H9 (cell line): ENCODE data around the gene DNAJC12. TPM values are rescaled to one million over a fixed set of nuclear protein-coding genes. Genes with fewer than 3 reads are reported as not detected.

Experiments
- DNase-seq: peaks from one replicate; pipeline ENCODE4 v3.0.0-alpha.2; 2017
- H2AFZ ChIP-seq: one replicate; pipeline ENCODE4 v1.6.1; 2013; ENCODE audit warnings: mild to moderate bottlenecking, low read length, control low read depth, moderate library complexity
- H2AK5ac ChIP-seq: 2 replicates; pipeline ENCODE4 v1.6.1; 2013; ENCODE audit warnings: low read length, control low read depth, mixed read lengths; ENCODE audit not compliant: insufficient read length
- H2BK120ac ChIP-seq: one replicate; pipeline ENCODE4 v1.6.1; 2013; ENCODE audit warnings: low read depth, mild to moderate bottlenecking, low read length, control low read depth, inconsistent platforms; ENCODE audit not compliant: poor library complexity, severe bottlenecking
- H2BK12ac ChIP-seq: 2 replicates; pipeline ENCODE4 v1.6.1; 2013; ENCODE audit warnings: low read length, control low read depth, mixed read lengths, low read depth; ENCODE audit not compliant: insufficient read length
- H2BK15ac ChIP-seq: 2 replicates; pipeline ENCODE4 v1.6.1; 2013; ENCODE audit warnings: low read depth, low read length, control low read depth
- H2BK20ac ChIP-seq: one replicate; pipeline ENCODE4 v1.6.1; 2013; ENCODE audit warnings: low read depth, mild to moderate bottlenecking, low read length, control low read depth, inconsistent platforms; ENCODE audit not compliant: poor library complexity, severe bottlenecking
- H2BK5ac ChIP-seq: 2 replicates; pipeline ENCODE4 v1.6.1; 2013; ENCODE audit warnings: low read length, control low read depth, mixed read lengths; ENCODE audit not compliant: insufficient read length
- H3K14ac ChIP-seq: 2 replicates; pipeline ENCODE4 v1.6.1; 2013; ENCODE audit warnings: low read length, control low read depth; ENCODE audit not compliant: insufficient read depth
- H3K18ac ChIP-seq: 2 replicates; pipeline ENCODE4 v1.6.1; 2013; ENCODE audit warnings: low read depth, mild to moderate bottlenecking, mixed read lengths, low read length, control low read depth; ENCODE audit not compliant: insufficient read length
- H3K23ac ChIP-seq: 2 replicates; pipeline ENCODE4 v1.6.1; 2013; ENCODE audit warnings: low read length, control low read depth, mixed read lengths, low read depth; ENCODE audit not compliant: insufficient read length
- H3K23me2 ChIP-seq: 2 replicates; pipeline ENCODE4 v1.6.1; 2013; ENCODE audit warnings: low read depth, mild to moderate bottlenecking, mixed read lengths, low read length, control low read depth; ENCODE audit not compliant: insufficient read length, poor library complexity, severe bottlenecking
- H3K27ac ChIP-seq: 2 replicates; pipeline ENCODE4 v1.5.1; 2013; ENCODE audit warnings: low read length, control low read depth, mixed read lengths, low read depth; ENCODE audit not compliant: insufficient read length
- H3K27me3 ChIP-seq: 2 replicates; pipeline ENCODE4 v1.6.1; 2013; ENCODE audit warnings: low read length, control low read depth, inconsistent platforms; ENCODE audit not compliant: insufficient read depth
- H3K4ac ChIP-seq: 2 replicates; pipeline ENCODE4 v1.6.1; 2013; ENCODE audit warnings: low read depth, mild to moderate bottlenecking, control low read depth, inconsistent platforms, low read length, moderate library complexity
- H3K4me1 ChIP-seq: 2 replicates; pipeline ENCODE4 v1.6.1; 2013; ENCODE audit warnings: low read length, control low read depth, inconsistent platforms; ENCODE audit not compliant: insufficient read depth
- H3K4me2 ChIP-seq: 2 replicates; pipeline ENCODE4 v1.6.1; 2013; ENCODE audit warnings: low read length, control low read depth, mixed read lengths; ENCODE audit not compliant: insufficient read length, insufficient read depth
- H3K56ac ChIP-seq: 2 replicates; pipeline ENCODE4 v1.6.1; 2013; ENCODE audit warnings: low read depth, mild to moderate bottlenecking, mixed read lengths, low read length, control low read depth; ENCODE audit not compliant: insufficient read length
- H3K79me1 ChIP-seq: 2 replicates; pipeline ENCODE4 v1.6.1; 2013; ENCODE audit warnings: low read depth, mild to moderate bottlenecking, moderate library complexity, low read length, control low read depth, inconsistent platforms; ENCODE audit not compliant: insufficient read depth, poor library complexity, severe bottlenecking
- H3K79me2 ChIP-seq: 2 replicates; pipeline ENCODE4 v1.6.1; 2013; ENCODE audit warnings: low read length, control low read depth, inconsistent platforms; ENCODE audit not compliant: insufficient read depth
- H3K9ac ChIP-seq: 2 replicates; pipeline ENCODE4 v1.6.1; 2013; ENCODE audit warnings: low read length, control low read depth, mixed read lengths; ENCODE audit not compliant: insufficient read length; ENCODE audit errors: extremely low read depth
- H3K9me3 ChIP-seq: one replicate; pipeline ENCODE4 v1.6.1; 2013; ENCODE audit warnings: low read depth, low read length, inconsistent platforms; ENCODE audit not compliant: control insufficient read depth
- H3T11ph ChIP-seq: one replicate; pipeline ENCODE4 v1.6.1; 2013; ENCODE audit warnings: mild to moderate bottlenecking, low read length, control low read depth, inconsistent platforms
- H4K20me1 ChIP-seq: one replicate; pipeline ENCODE4 v1.6.1; 2013; ENCODE audit not compliant: control insufficient read depth, insufficient read length, insufficient read depth
- H4K5ac ChIP-seq: 2 replicates; pipeline ENCODE4 v1.6.1; 2013; ENCODE audit warnings: low read depth, mild to moderate bottlenecking, mixed read lengths, low read length, control low read depth; ENCODE audit not compliant: insufficient read length
- H4K8ac ChIP-seq: replicated peaks from 2 replicates; pipeline ENCODE4 v1.6.1; 2013; ENCODE audit warnings: low read length, control low read depth, mixed read lengths, low read depth; ENCODE audit not compliant: insufficient read length
- H4K91ac ChIP-seq: 2 replicates; pipeline ENCODE4 v1.6.1; 2013; ENCODE audit warnings: low read depth, mild to moderate bottlenecking, moderate library complexity, mixed read lengths, low read length, control low read depth; ENCODE audit not compliant: insufficient read length
- H3K27ac Mint-ChIP-seq, 3 experiments: 2 replicates in 2 of 3; 3 replicates in 1 of 3; pipeline ENCODE4 v1.8.0; 2020 to 2021; ENCODE audit warnings: mixed read lengths in 3 of 3, mild to moderate bottlenecking in 1 of 3, moderate library complexity in 1 of 3
- H3K27me3 Mint-ChIP-seq: 2 replicates; pipeline ENCODE4 v1.8.0; 2021; ENCODE audit warnings: low read depth, mild to moderate bottlenecking, moderate library complexity, mixed read lengths
- H3K36me3 Mint-ChIP-seq, 3 experiments: 2 replicates in 2 of 3; 3 replicates in 1 of 3; pipeline ENCODE4 v1.8.0; 2020 to 2021; ENCODE audit warnings: low read depth in 3 of 3, mixed read lengths in 3 of 3; ENCODE audit not compliant: insufficient read depth in 1 of 3
- H3K4me1 Mint-ChIP-seq, 2 experiments: 2 replicates each; pipeline ENCODE4 v1.8.0; 2020; ENCODE audit warnings: mixed read lengths in 2 of 2
- H3K4me3 Mint-ChIP-seq, 2 experiments: 2 replicates in 1 of 2; 3 replicates in 1 of 2; pipeline ENCODE4 v1.8.0; 2020 to 2021; ENCODE audit warnings: mild to moderate bottlenecking in 2 of 2, mixed read lengths in 2 of 2, moderate library complexity in 1 of 2
- H3K9me3 Mint-ChIP-seq, 2 experiments: 2 replicates in 1 of 2; 3 replicates in 1 of 2; pipeline ENCODE4 v1.8.0; 2020; ENCODE audit warnings: mild to moderate bottlenecking in 2 of 2, mixed read lengths in 2 of 2, moderate library complexity in 1 of 2
- CTCF ChIP-seq: fragments of 200-600 bp; sonication (generic); conservative IDR thresholded peaks from 3 replicates; pipeline ENCODE4 v1.8.0; 2021; ENCODE audit warnings: antibody characterized with exemption, mild to moderate bottlenecking
- WGBS: extraction: QIAGEN DNeasy Blood & Tissue Kit; methylation state at CpG from one replicate; pipeline ENCODE4 v1.1.7; 2013; ENCODE audit warnings: missing lambda C conversion rate, low lambda C conversion rate, mixed read lengths; ENCODE audit not compliant: insufficient read length; ENCODE audit errors: extremely low coverage; 5-methylcytosine and 5-hydroxymethylcytosine counted together
- total RNA-seq: library from RNA; stranded (reverse); gene quantifications from 2 replicates; pipeline ENCODE4 v1.2.1, GENCODE V29; 2021

DNAJC12 gene
- total RNA-seq, 1 experiment from 2014 or later = 0.85 TPM

GRCh38 chr10:67851186-67851585 is 13.2 kb upstream of the DNAJC12 start:
- no peak overlapping the region for H2BK5ac ChIP-seq
- H3K14ac ChIP-seq = no peak overlapping the region
- no peak overlapping the region for H3K9ac ChIP-seq
- no peak overlapping the region for H3K4me2 ChIP-seq
- H3K4me1 ChIP-seq = no peaks in the 10 kb centered on the region
- no peak overlapping the region for H2AFZ ChIP-seq
- no peak overlapping the region for H2BK12ac ChIP-seq
- H3K56ac ChIP-seq = no peak overlapping the region
- no CpG with 5 or more reads among the region's 2 CpGs for WGBS
- no peak overlapping the region for H3K27ac ChIP-seq
- DNase-seq = no peak
- H3K4ac ChIP-seq = no peak overlapping the region
- H3T11ph ChIP-seq = no peak overlapping the region
- no peaks in the 10 kb centered on the region; the same call in 1 of the 2 replicates for H3K27me3 ChIP-seq
- H4K20me1 ChIP-seq = no peaks in the 10 kb centered on the region
- Mint-ChIP-seq H3K9me3 (no peaks in the 10 kb centered on the region; a peak in 1 of 5 replicates), H3K27me3 (no peaks in the 10 kb centered on the region; the same call in 1 of the 2 replicates), H3K36me3 (no peaks in the 10 kb centered on the region; a peak in 1 of 7 replicates), H3K4me1 (peaks cover 4 to 11% of the 10 kb centered on the region in 2 experiments), H3K27ac (no peak overlapping the region), H3K4me3 (peak overlapping the region in 1 of 2 experiments; percentile 94; a peak in 2 of 5 replicates)
- no peaks in the 10 kb centered on the region for H3K9me3 ChIP-seq
- peaks cover 3% of the 10 kb centered on the region for H3K23me2 ChIP-seq
- no peaks in the 10 kb centered on the region for H3K79me1 ChIP-seq
- no peak overlapping the region for H4K91ac ChIP-seq
- TF ChIP-seq CTCF = no peak
- no peak overlapping the region for H2BK20ac ChIP-seq
- no peak overlapping the region for H3K18ac ChIP-seq
- H2BK120ac ChIP-seq = no peak overlapping the region
- H3K79me2 ChIP-seq = no peaks in the 10 kb centered on the region
- no peak overlapping the region for H2AK5ac ChIP-seq
- no peak overlapping the region for H2BK15ac ChIP-seq
- no peak overlapping the region for H4K8ac ChIP-seq
- no peak overlapping the region for H3K23ac ChIP-seq
- no peak overlapping the region for H4K5ac ChIP-seq
